Neural cell (in vitro differentiated cells): ENCODE results near the gene SLC6A14. TPM values are rescaled to one million over a fixed set of nuclear protein-coding genes. Genes with fewer than 3 reads are reported as not detected.

Source experiments
- H2AFZ ChIP-seq: fragments of 200-600, 300-800 bp; sonication (generic), shearing (Covaris generic); 2 replicates; pipeline ENCODE4 v1.6.0; 2014; ENCODE audit warnings: low read depth, mild to moderate bottlenecking, antibody characterized with exemption, low read length, moderate library complexity
- H3F3A ChIP-seq: fragments of 200-600 bp; shearing (Covaris generic); 2 replicates; pipeline ENCODE4 v1.6.1; 2016; ENCODE audit warnings: mild to moderate bottlenecking, moderate library complexity, mixed read lengths, antibody characterized with exemption, low read length; ENCODE audit not compliant: insufficient read depth, poor library complexity, severe bottlenecking
- H3K27ac ChIP-seq: fragments of 200-600, 300-800 bp; sonication (generic), shearing (Covaris generic); 2 replicates; pipeline ENCODE4 v1.5.1; 2014; ENCODE audit warnings: mild to moderate bottlenecking, low read length, moderate library complexity
- H3K27me3 ChIP-seq: fragments of 300-800, 200-600 bp; sonication (generic), shearing (Covaris generic); 2 replicates; pipeline ENCODE4 v1.6.0; 2014; ENCODE audit warnings: mild to moderate bottlenecking, low read depth, low read length, moderate library complexity; ENCODE audit not compliant: insufficient read depth
- H3K36me3 ChIP-seq: fragments of 300-800, 200-600 bp; sonication (generic), shearing (Covaris generic); 2 replicates; pipeline ENCODE4 v1.5.1; 2014; ENCODE audit warnings: mild to moderate bottlenecking, antibody characterized with exemption, low read length, moderate library complexity; ENCODE audit not compliant: insufficient read depth
- H3K4me2 ChIP-seq: fragments of 300-800, 200-600 bp; sonication (generic), shearing (Covaris generic); 2 replicates; pipeline ENCODE4 v1.6.0; 2014; ENCODE audit warnings: mild to moderate bottlenecking, low read length
- H3K4me3 ChIP-seq: fragments of 300-800, 200-600 bp; sonication (generic), shearing (Covaris generic); 2 replicates; pipeline ENCODE4 v1.5.1; 2014; ENCODE audit warnings: mild to moderate bottlenecking, low read length, moderate library complexity
- H3K79me2 ChIP-seq: fragments of 200-600 bp; shearing (Covaris generic); replicated peaks from 2 replicates; pipeline ENCODE4 v1.6.0; 2014; ENCODE audit warnings: mild to moderate bottlenecking, low read length, moderate library complexity; ENCODE audit not compliant: insufficient read depth
- H3K9ac ChIP-seq: fragments of 300-800, 200-600 bp; sonication (generic), shearing (Covaris generic); 2 replicates; pipeline ENCODE4 v1.6.1; 2016; ENCODE audit warnings: mild to moderate bottlenecking, low read length, mixed read lengths
- H3K9me2 ChIP-seq: fragments of 200-600 bp; shearing (Covaris generic); 2 replicates; pipeline ENCODE4 v1.6.1; 2016; ENCODE audit warnings: mild to moderate bottlenecking, low read length, mixed read lengths; ENCODE audit not compliant: insufficient read depth
- H3K9me3 ChIP-seq: fragments of 200-600, 300-800 bp; sonication (generic), shearing (Covaris generic); 2 replicates; pipeline ENCODE4 v1.6.1; 2016; ENCODE audit warnings: mild to moderate bottlenecking, mixed run types, low read length, moderate library complexity, mixed read lengths
- H4K20me1 ChIP-seq: fragments of 200-600 bp; shearing (Covaris generic); 2 replicates; pipeline ENCODE4 v1.6.1; 2016; ENCODE audit warnings: mild to moderate bottlenecking, mixed run types; ENCODE audit not compliant: insufficient read depth
- CTCF ChIP-seq: fragments of 450-650 bp; IDR thresholded peaks from 2 replicates; pipeline ENCODE4 v1.5.1; 2014; ENCODE audit warnings: antibody characterized with exemption, mild to moderate bottlenecking, moderate library complexity; ENCODE audit not compliant: poor library complexity, severe bottlenecking
- EP300 ChIP-seq: fragments of 450-650 bp; conservative IDR thresholded peaks from 2 replicates; pipeline ENCODE4 v1.6.1; 2014; ENCODE audit warnings: antibody characterized with exemption, mild to moderate bottlenecking, moderate library complexity; ENCODE audit not compliant: poor library complexity, severe bottlenecking
- EZH2 ChIP-seq: fragments of 200-600, 300-800 bp; shearing (Covaris generic), sonication (generic); IDR thresholded peaks from 2 replicates; pipeline ENCODE4 v1.6.1; 2014; ENCODE audit warnings: antibody characterized with exemption, low read length, borderline replicate concordance, mild to moderate bottlenecking; ENCODE audit not compliant: insufficient read depth, poor library complexity, severe bottlenecking
- MXI1 ChIP-seq: fragments of 450-650 bp; conservative IDR thresholded peaks from 2 replicates; pipeline ENCODE4 v1.6.1; 2014; ENCODE audit warnings: antibody characterized with exemption, mild to moderate bottlenecking; ENCODE audit not compliant: poor library complexity, severe bottlenecking
- POLR2AphosphoS5 ChIP-seq: IDR thresholded peaks from 2 replicates; pipeline ENCODE4 v1.6.1; 2012
- RAD21 ChIP-seq: fragments of 450-650 bp; conservative IDR thresholded peaks from 2 replicates; pipeline ENCODE4 v1.6.1; 2014; ENCODE audit warnings: antibody characterized with exemption, mild to moderate bottlenecking, moderate library complexity
- SMC3 ChIP-seq: fragments of 450-650 bp; conservative IDR thresholded peaks from 2 replicates; pipeline ENCODE4 v1.6.1; 2014; ENCODE audit warnings: antibody characterized with exemption, mild to moderate bottlenecking, moderate library complexity; ENCODE audit not compliant: poor library complexity
- TAF1 ChIP-seq: IDR thresholded peaks from 2 replicates; pipeline ENCODE4 v1.6.1; 2012; ENCODE audit warnings: low read depth
- polyA plus RNA-seq: library from polyadenylated mRNA; depleted of rRNA; stranded (reverse); fragments of >200 nt; gene quantifications from 2 replicates; pipeline ENCODE4 v1.2.3, GENCODE V29; 2014
- TF ChIP-seq, protein P1 (sequence below): IDR thresholded peaks from 2 replicates; pipeline ENCODE4 v1.6.1; 2012; ENCODE audit warnings: borderline replicate concordance

Gene SLC6A14
- polyA plus RNA-seq, 1 donor from 2014 or later, result not detected

- TF ChIP-seq RAD21 (no peak), SMC3 (no peak), CTCF (no peak), POLR2AphosphoS5 (no peak), EZH2 (no peak), TAF1 (no peak), MXI1 (no peak), EP300 (no peak)
- TF ChIP-seq, protein P1, sequence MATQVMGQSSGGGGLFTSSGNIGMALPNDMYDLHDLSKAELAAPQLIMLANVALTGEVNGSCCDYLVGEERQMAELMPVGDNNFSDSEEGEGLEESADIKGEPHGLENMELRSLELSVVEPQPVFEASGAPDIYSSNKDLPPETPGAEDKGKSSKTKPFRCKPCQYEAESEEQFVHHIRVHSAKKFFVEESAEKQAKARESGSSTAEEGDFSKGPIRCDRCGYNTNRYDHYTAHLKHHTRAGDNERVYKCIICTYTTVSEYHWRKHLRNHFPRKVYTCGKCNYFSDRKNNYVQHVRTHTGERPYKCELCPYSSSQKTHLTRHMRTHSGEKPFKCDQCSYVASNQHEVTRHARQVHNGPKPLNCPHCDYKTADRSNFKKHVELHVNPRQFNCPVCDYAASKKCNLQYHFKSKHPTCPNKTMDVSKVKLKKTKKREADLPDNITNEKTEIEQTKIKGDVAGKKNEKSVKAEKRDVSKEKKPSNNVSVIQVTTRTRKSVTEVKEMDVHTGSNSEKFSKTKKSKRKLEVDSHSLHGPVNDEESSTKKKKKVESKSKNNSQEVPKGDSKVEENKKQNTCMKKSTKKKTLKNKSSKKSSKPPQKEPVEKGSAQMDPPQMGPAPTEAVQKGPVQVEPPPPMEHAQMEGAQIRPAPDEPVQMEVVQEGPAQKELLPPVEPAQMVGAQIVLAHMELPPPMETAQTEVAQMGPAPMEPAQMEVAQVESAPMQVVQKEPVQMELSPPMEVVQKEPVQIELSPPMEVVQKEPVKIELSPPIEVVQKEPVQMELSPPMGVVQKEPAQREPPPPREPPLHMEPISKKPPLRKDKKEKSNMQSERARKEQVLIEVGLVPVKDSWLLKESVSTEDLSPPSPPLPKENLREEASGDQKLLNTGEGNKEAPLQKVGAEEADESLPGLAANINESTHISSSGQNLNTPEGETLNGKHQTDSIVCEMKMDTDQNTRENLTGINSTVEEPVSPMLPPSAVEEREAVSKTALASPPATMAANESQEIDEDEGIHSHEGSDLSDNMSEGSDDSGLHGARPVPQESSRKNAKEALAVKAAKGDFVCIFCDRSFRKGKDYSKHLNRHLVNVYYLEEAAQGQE, result no peak
- no peaks in the 10 kb centered on the region for H3K9me3 ChIP-seq
- H3K4me3 ChIP-seq, result no peak overlapping the region
- H3F3A ChIP-seq, result no peaks in the 10 kb centered on the region
- H3K9me2 ChIP-seq, result no peaks in the 10 kb centered on the region
- H3K4me2 ChIP-seq, result no peak overlapping the region
- H2AFZ ChIP-seq, result no peak overlapping the region
- H3K9ac ChIP-seq, result no peak overlapping the region
- no peaks in the 10 kb centered on the region for H3K36me3 ChIP-seq
- no peaks in the 10 kb centered on the region for H4K20me1 ChIP-seq
- no peaks in the 10 kb centered on the region for H3K27me3 ChIP-seq
- no peaks in the 10 kb centered on the region for H3K79me2 ChIP-seq
- H3K27ac ChIP-seq, result no peak overlapping the region
Measured at GRCh38 chrX:116413273-116413672, 23.1 kb upstream of the SLC6A14 start.

DNA sequence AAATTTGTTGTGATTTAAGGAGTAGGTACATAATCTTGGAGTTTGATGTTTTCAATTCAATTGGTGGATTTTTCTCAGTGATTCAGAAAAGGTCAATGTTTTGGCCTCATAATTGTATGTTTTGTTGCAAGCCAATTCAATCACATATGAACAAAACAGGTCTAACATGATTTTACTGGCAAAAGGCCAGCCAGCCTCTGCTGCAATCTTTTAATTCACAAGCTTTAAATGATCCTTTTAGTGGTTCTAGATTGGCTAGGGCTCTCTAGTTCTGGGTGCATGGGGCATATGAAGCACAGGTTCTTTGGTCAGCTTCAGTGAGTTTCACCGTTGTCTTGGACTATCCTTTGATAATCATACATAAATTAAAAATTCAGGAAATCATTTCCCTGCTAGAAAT, 19.2 kb upstream of the SLC6A14 start:
- no peak overlapping the region for H2AFZ ChIP-seq
- no peaks in the 10 kb centered on the region for H3K27me3 ChIP-seq
- no peak overlapping the region for H3K27ac ChIP-seq
- H3K36me3 ChIP-seq, result no peaks in the 10 kb centered on the region
- H3K4me2 ChIP-seq, result no peak overlapping the region
- H3K79me2 ChIP-seq, result no peaks in the 10 kb centered on the region
- no peaks in the 10 kb centered on the region for H3K9me2 ChIP-seq
- no peak overlapping the region for H3K9ac ChIP-seq
- no peaks in the 10 kb centered on the region for H3K9me3 ChIP-seq
- no peaks in the 10 kb centered on the region for H3F3A ChIP-seq
- TF ChIP-seq EZH2 (no peak), SMC3 (no peak), POLR2AphosphoS5 (no peak), MXI1 (no peak), RAD21 (no peak), CTCF (no peak), EP300 (no peak), TAF1 (no peak)
- TF ChIP-seq, protein P1, result no peak
- H4K20me1 ChIP-seq, result no peaks in the 10 kb centered on the region
- H3K4me3 ChIP-seq, result no peak overlapping the region
